Measurements from ENCODE around the gene SSBP3.

DNA sequence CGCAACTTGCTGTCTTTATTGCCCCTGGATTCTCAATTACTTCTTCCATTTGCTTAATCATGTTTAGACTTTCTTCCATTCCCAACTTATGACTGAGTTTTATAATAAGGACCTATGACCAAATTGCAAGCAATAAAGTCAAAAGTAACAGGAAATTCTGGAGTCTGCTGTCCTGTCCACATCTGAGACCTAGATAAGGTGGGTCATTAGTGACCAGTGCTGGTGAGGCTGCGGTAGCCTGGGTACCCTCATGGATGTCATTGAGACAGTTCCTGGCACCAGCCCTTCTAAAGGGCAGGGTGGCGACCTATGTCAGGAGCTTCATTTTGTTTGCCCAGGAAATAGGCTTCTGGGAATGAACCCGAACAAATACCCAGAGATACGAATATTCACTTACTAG is 30.6 kb upstream of the SSBP3 start:
- TF ChIP-seq, protein P1, sequence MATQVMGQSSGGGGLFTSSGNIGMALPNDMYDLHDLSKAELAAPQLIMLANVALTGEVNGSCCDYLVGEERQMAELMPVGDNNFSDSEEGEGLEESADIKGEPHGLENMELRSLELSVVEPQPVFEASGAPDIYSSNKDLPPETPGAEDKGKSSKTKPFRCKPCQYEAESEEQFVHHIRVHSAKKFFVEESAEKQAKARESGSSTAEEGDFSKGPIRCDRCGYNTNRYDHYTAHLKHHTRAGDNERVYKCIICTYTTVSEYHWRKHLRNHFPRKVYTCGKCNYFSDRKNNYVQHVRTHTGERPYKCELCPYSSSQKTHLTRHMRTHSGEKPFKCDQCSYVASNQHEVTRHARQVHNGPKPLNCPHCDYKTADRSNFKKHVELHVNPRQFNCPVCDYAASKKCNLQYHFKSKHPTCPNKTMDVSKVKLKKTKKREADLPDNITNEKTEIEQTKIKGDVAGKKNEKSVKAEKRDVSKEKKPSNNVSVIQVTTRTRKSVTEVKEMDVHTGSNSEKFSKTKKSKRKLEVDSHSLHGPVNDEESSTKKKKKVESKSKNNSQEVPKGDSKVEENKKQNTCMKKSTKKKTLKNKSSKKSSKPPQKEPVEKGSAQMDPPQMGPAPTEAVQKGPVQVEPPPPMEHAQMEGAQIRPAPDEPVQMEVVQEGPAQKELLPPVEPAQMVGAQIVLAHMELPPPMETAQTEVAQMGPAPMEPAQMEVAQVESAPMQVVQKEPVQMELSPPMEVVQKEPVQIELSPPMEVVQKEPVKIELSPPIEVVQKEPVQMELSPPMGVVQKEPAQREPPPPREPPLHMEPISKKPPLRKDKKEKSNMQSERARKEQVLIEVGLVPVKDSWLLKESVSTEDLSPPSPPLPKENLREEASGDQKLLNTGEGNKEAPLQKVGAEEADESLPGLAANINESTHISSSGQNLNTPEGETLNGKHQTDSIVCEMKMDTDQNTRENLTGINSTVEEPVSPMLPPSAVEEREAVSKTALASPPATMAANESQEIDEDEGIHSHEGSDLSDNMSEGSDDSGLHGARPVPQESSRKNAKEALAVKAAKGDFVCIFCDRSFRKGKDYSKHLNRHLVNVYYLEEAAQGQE (IDR thresholded peaks at IDR 0.05; ENCODE audit: borderline replicate concordance): no peak
- TF ChIP-seq, protein P1 (CRISPR knock-in tag; IDR thresholded peaks at IDR 0.05; ENCODE audit: low read depth): no peak
- TF ChIP-seq ZNF785 (CRISPR knock-in tag; IDR thresholded peaks at IDR 0.05) (no peak), KAT7 (CRISPR knock-in tag; IDR thresholded peaks at IDR 0.05; ENCODE audit: borderline replicate concordance) (no peak), ZNF3 (CRISPR knock-in tag; IDR thresholded peaks at IDR 0.05) (no peak), ETS2 (tag; IDR thresholded peaks at IDR 0.05; ENCODE audit: borderline replicate concordance, poor library complexity, severe bottlenecking) (no peak), JUN (IDR thresholded peaks at IDR 0.05; ENCODE audit: borderline replicate concordance, low read depth, low read length) (no peak), JUN (CRISPR knock-in tag; IDR thresholded peaks at IDR 0.05; ENCODE audit: borderline replicate concordance) (no peak), ZNF384 (IDR thresholded peaks at IDR 0.05; ENCODE audit: low read depth, low read length) (no peak), NR2C2 (CRISPR knock-in tag; IDR thresholded peaks at IDR 0.05) (no peak), NR2C2 (tag; IDR thresholded peaks at IDR 0.05) (no peak), POLR2A (conservative IDR thresholded peaks at IDR 0.05) (no peak)
- TF ChIP-seq, protein P2, sequence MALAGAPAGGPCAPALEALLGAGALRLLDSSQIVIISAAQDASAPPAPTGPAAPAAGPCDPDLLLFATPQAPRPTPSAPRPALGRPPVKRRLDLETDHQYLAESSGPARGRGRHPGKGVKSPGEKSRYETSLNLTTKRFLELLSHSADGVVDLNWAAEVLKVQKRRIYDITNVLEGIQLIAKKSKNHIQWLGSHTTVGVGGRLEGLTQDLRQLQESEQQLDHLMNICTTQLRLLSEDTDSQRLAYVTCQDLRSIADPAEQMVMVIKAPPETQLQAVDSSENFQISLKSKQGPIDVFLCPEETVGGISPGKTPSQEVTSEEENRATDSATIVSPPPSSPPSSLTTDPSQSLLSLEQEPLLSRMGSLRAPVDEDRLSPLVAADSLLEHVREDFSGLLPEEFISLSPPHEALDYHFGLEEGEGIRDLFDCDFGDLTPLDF (CRISPR knock-in tag; IDR thresholded peaks at IDR 0.05): no peak
